ENCODE measurements around the gene PDGFD.

PDGFD gene

GRCh38 chr11:104164028-104164520, at the start of gene PDGFD:
TSS of gene PDGFD (minus strand) at chr11:104164147.
- Histone ChIP-seq H3K4me1 (ENCODE audit: insufficient read depth, low read length) (no peaks in the 10 kb centered on the region), H3K79me2 (ENCODE audit: insufficient read depth, low read length) (no peaks in the 10 kb centered on the region), H3K36me3 (ENCODE audit: insufficient read depth, low read length) (no peaks in the 10 kb centered on the region), H3K9ac (ENCODE audit: low read depth, low read length) (no peak within 1 kb of the TSS), H3K27me3 (ENCODE audit: insufficient read depth, low read length, poor library complexity) (no peaks in the 10 kb centered on the region), H4K20me1 (ENCODE audit: insufficient read depth, low read length) (no peaks in the 10 kb centered on the region), H3K27ac (ENCODE audit: low read length) (no peak within 1 kb of the TSS), H2AFZ (ENCODE audit: low read depth, low read length) (no peak within 1 kb of the TSS), H3K9me3 (ENCODE audit: insufficient read depth, low read length, severe bottlenecking) (no peaks in the 10 kb centered on the region), H3K4me2 (ENCODE audit: insufficient read depth, low read length) (no peak within 1 kb of the TSS), H3K4me3 (ENCODE audit: low read depth in 1 of 2, low read length in 2 of 2) (no peak within 1 kb of the TSS)
- TF ChIP-seq, protein P1, sequence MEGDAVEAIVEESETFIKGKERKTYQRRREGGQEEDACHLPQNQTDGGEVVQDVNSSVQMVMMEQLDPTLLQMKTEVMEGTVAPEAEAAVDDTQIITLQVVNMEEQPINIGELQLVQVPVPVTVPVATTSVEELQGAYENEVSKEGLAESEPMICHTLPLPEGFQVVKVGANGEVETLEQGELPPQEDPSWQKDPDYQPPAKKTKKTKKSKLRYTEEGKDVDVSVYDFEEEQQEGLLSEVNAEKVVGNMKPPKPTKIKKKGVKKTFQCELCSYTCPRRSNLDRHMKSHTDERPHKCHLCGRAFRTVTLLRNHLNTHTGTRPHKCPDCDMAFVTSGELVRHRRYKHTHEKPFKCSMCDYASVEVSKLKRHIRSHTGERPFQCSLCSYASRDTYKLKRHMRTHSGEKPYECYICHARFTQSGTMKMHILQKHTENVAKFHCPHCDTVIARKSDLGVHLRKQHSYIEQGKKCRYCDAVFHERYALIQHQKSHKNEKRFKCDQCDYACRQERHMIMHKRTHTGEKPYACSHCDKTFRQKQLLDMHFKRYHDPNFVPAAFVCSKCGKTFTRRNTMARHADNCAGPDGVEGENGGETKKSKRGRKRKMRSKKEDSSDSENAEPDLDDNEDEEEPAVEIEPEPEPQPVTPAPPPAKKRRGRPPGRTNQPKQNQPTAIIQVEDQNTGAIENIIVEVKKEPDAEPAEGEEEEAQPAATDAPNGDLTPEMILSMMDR (IDR thresholded peaks at IDR 0.05; ENCODE audit: borderline replicate concordance, extremely low read depth, low read length, poor library complexity, severe bottlenecking), result no peak
- no peak for TF ChIP-seq EZH2 (IDR thresholded peaks at IDR 0.05; ENCODE audit: borderline replicate concordance, low read depth, low read length, severe bottlenecking)
- no peak for DNase-seq
- no peak for ATAC-seq (ENCODE audit: insufficient read depth, low read depth)

DNA sequence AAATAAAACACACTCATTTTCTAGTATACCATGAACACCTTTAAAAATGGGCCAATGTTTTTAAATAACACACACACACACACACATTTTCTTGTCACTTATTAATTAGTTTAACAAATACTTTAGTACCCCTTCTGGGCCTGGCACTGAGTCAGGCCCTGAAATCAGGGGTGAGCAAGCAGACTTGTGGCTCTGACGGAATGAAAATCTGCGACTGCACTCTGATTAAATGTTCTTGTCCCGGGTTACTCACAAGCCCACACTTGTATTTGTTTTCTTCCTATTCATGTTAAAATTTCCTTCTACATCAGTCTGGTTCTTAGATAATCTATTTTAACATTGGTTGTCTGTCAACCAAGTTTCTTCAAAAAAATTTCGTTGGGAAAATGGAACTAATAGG, 43.0 kb upstream of the PDGFD start:
- Histone ChIP-seq H3K4me3 (ENCODE audit: low read depth in 1 of 2, low read length in 2 of 2) (no peak overlapping the region), H2AFZ (ENCODE audit: low read depth, low read length) (no peak overlapping the region), H3K79me2 (ENCODE audit: insufficient read depth, low read length) (no peaks in the 10 kb centered on the region), H4K20me1 (ENCODE audit: insufficient read depth, low read length) (no peaks in the 10 kb centered on the region), H3K4me1 (ENCODE audit: insufficient read depth, low read length) (no peaks in the 10 kb centered on the region), H3K27ac (ENCODE audit: low read length) (no peak overlapping the region), H3K9ac (ENCODE audit: low read depth, low read length) (no peak overlapping the region), H3K27me3 (ENCODE audit: insufficient read depth, low read length, poor library complexity) (no peaks in the 10 kb centered on the region), H3K4me2 (ENCODE audit: insufficient read depth, low read length) (no peak overlapping the region), H3K36me3 (ENCODE audit: insufficient read depth, low read length) (no peaks in the 10 kb centered on the region), H3K9me3 (ENCODE audit: insufficient read depth, low read length, severe bottlenecking) (no peaks in the 10 kb centered on the region)
- no peak for DNase-seq
- no peak for ATAC-seq (ENCODE audit: insufficient read depth, low read depth)
- no peak for TF ChIP-seq EZH2 (IDR thresholded peaks at IDR 0.05; ENCODE audit: borderline replicate concordance, low read depth, low read length, severe bottlenecking)
- TF ChIP-seq, protein P1 (IDR thresholded peaks at IDR 0.05; ENCODE audit: borderline replicate concordance, extremely low read depth, low read length, poor library complexity, severe bottlenecking), result no peak

DNA sequence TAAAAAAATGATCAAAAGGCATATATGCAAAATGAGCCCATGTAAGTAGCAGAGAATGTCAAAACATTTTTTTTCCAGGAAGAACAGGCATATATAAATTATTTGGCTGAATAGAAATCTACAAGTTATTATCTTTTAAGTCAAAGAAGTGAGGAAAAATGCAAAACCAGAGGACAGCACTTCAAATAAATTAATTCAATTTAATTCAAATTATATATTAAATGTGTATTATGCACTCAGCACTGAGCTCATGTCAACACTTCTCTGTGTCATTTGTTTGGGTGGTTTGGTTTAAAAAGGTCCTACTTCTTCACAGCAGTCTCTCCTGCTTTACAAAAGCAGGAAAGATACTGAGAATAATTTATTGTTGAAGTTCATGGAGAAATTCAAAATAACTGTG, 41.9 kb upstream of the PDGFD start:
- ATAC-seq (ENCODE audit: insufficient read depth, low read depth) (no peak), DNase-seq (no peak)
- Histone ChIP-seq H3K9me3 (ENCODE audit: insufficient read depth, low read length, severe bottlenecking) (no peaks in the 10 kb centered on the region), H2AFZ (ENCODE audit: low read depth, low read length) (no peak overlapping the region), H3K4me3 (ENCODE audit: low read depth in 1 of 2, low read length in 2 of 2) (no peak overlapping the region), H3K79me2 (ENCODE audit: insufficient read depth, low read length) (no peaks in the 10 kb centered on the region), H3K27ac (ENCODE audit: low read length) (no peak overlapping the region), H3K27me3 (ENCODE audit: insufficient read depth, low read length, poor library complexity) (no peaks in the 10 kb centered on the region), H3K4me1 (ENCODE audit: insufficient read depth, low read length) (no peaks in the 10 kb centered on the region), H3K9ac (ENCODE audit: low read depth, low read length) (no peak overlapping the region), H3K36me3 (ENCODE audit: insufficient read depth, low read length) (no peaks in the 10 kb centered on the region), H3K4me2 (ENCODE audit: insufficient read depth, low read length) (no peak overlapping the region), H4K20me1 (ENCODE audit: insufficient read depth, low read length) (no peaks in the 10 kb centered on the region)
- TF ChIP-seq EZH2 (IDR thresholded peaks at IDR 0.05; ENCODE audit: borderline replicate concordance, low read depth, low read length, severe bottlenecking), result no peak
- TF ChIP-seq, protein P1 (IDR thresholded peaks at IDR 0.05; ENCODE audit: borderline replicate concordance, extremely low read depth, low read length, poor library complexity, severe bottlenecking), result no peak

- Histone ChIP-seq H3K9ac (ENCODE audit: low read depth, low read length) (no peak overlapping the region), H3K4me2 (ENCODE audit: insufficient read depth, low read length) (no peak overlapping the region), H3K4me1 (ENCODE audit: insufficient read depth, low read length) (no peaks in the 10 kb centered on the region), H4K20me1 (ENCODE audit: insufficient read depth, low read length) (no peaks in the 10 kb centered on the region), H2AFZ (ENCODE audit: low read depth, low read length) (no peak overlapping the region), H3K9me3 (ENCODE audit: insufficient read depth, low read length, severe bottlenecking) (no peaks in the 10 kb centered on the region), H3K4me3 (ENCODE audit: low read depth in 1 of 2, low read length in 2 of 2) (no peak overlapping the region), H3K27ac (ENCODE audit: low read length) (no peak overlapping the region), H3K36me3 (ENCODE audit: insufficient read depth, low read length) (no peaks in the 10 kb centered on the region), H3K79me2 (ENCODE audit: insufficient read depth, low read length) (no peaks in the 10 kb centered on the region), H3K27me3 (ENCODE audit: insufficient read depth, low read length, poor library complexity) (no peaks in the 10 kb centered on the region)
- TF ChIP-seq, protein P1 (IDR thresholded peaks at IDR 0.05; ENCODE audit: borderline replicate concordance, extremely low read depth, low read length, poor library complexity, severe bottlenecking), result no peak
- TF ChIP-seq EZH2 (IDR thresholded peaks at IDR 0.05; ENCODE audit: borderline replicate concordance, low read depth, low read length, severe bottlenecking), result no peak
- no peak for ATAC-seq (ENCODE audit: insufficient read depth, low read depth)
- DNase-seq, result no peak
Observed at GRCh38 chr11:104200688-104201087, 36.7 kb upstream of the PDGFD start.
